Endometrium (tissue), 2 donors: ENCODE results near the gene RPGRIP1L.

Experiments used
- FAIRE-seq: peaks from 2 replicates; lab custom pipeline; 2012; peaks lifted over from hg19 to GRCh38; lab: Jason Lieb, UNC
- donor health status: control.
- donor health status: control.

The RPGRIP1L gene

GRCh38 chr16:53651357-53651756 is 52.3 kb downstream of the RPGRIP1L start:
- FAIRE-seq: no peak

GRCh38 chr16:53646506-53646905 is 57.2 kb downstream of the RPGRIP1L start:
- FAIRE-seq: no peak

- no peak for FAIRE-seq
Measured at GRCh38 chr16:53643474-53643873, 60.2 kb downstream of the RPGRIP1L start.

GRCh38 chr16:53642094-53642493 is 61.6 kb downstream of the RPGRIP1L start:
- no peak for FAIRE-seq

GRCh38 chr16:53636978-53637377 is 66.7 kb downstream of the RPGRIP1L start:
- no peak for FAIRE-seq

GRCh38 chr16:53632526-53632925 is 71.1 kb downstream of the RPGRIP1L start:
- FAIRE-seq: no peak

- FAIRE-seq: no peak
Measured at GRCh38 chr16:53631236-53632025, 72.2 kb downstream of the RPGRIP1L start.

GRCh38 chr16:53629607-53630312 is 73.9 kb downstream of the RPGRIP1L start:
- FAIRE-seq: no peak

- no peak for FAIRE-seq
Measured at GRCh38 chr16:53629151-53629550, 74.5 kb downstream of the RPGRIP1L start.

- no peak for FAIRE-seq
Measured at GRCh38 chr16:53626811-53627210, 76.8 kb downstream of the RPGRIP1L start.

GRCh38 chr16:53626161-53626560 is 77.5 kb downstream of the RPGRIP1L start:
- FAIRE-seq: no peak

GRCh38 chr16:53625221-53625620 is 78.4 kb downstream of the RPGRIP1L start:
- FAIRE-seq: no peak

- no peak for FAIRE-seq
Measured at GRCh38 chr16:53622315-53622714, 81.3 kb downstream of the RPGRIP1L start.

- FAIRE-seq: no peak
Measured at GRCh38 chr16:53620476-53620875, 83.2 kb downstream of the RPGRIP1L start.

GRCh38 chr16:53619235-53619634 is 84.4 kb downstream of the RPGRIP1L start:
- no peak for FAIRE-seq

- FAIRE-seq: no peak
Measured at GRCh38 chr16:53614346-53614745, 89.3 kb downstream of the RPGRIP1L start.

- no peak for FAIRE-seq
Measured at GRCh38 chr16:53612003-53612402, 91.7 kb downstream of the RPGRIP1L start.

- no peak for FAIRE-seq
Measured at GRCh38 chr16:53611179-53611696, 92.4 kb downstream of the RPGRIP1L start.

GRCh38 chr16:53609536-53609935 is 94.1 kb downstream of the RPGRIP1L start:
- no peak for FAIRE-seq

GRCh38 chr16:53608094-53608493 is 95.6 kb downstream of the RPGRIP1L start:
- no peak for FAIRE-seq

- FAIRE-seq: no peak
Measured at GRCh38 chr16:53605831-53606400, 97.7 kb downstream of the RPGRIP1L start.

- no peak for FAIRE-seq
Measured at GRCh38 chr16:53605356-53605755, 98.3 kb downstream of the RPGRIP1L start.

- FAIRE-seq: no peak
Measured at GRCh38 chr16:53601961-53602360, 101.7 kb downstream of the RPGRIP1L start.
